HG03439 (cell line): ENCODE measurements around the gene MPRIP.

Experiments
- ATAC-seq: cut with Tn5 transposase; IDR thresholded peaks from one replicate; pipeline ENCODE4 v1.9.1; 2021; ENCODE audit warnings: mild to moderate bottlenecking, moderate library complexity; ENCODE audit not compliant: unreplicated experiment

MPRIP gene

GRCh38 chr17:17106756-17107155 lies 64.5 kb downstream of the MPRIP start:
- ATAC-seq: no peak

GRCh38 chr17:17107281-17107680 lies 65.0 kb downstream of the MPRIP start:
- ATAC-seq: no peak

DNA sequence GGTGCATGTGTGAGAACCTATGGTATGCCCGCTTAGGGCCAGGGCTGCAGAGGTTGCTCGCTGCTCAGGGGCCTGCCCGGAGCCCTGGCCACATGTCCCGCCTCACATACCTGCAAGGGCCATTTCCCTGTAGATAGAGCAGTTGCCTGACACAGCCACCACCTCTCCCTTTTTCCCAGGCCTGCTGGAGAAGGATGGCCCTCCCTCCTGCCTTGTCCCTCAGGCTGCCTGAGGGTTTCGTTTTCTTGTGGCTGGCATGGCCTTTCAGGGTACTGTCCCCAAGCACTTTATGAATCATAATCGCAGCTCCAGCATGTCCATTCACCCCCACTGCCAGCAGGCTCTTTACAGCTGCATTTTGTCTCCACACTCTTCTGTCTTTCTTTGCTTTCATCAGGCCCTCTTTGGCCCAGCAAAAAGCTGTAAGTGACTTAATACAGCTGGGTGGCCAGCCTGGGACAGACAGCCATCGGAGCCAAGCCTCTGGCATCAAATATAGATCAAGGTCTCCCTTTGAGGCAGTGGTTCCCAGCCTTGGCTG lies 65.7 kb downstream of the MPRIP start:
- no peak for ATAC-seq

DNA sequence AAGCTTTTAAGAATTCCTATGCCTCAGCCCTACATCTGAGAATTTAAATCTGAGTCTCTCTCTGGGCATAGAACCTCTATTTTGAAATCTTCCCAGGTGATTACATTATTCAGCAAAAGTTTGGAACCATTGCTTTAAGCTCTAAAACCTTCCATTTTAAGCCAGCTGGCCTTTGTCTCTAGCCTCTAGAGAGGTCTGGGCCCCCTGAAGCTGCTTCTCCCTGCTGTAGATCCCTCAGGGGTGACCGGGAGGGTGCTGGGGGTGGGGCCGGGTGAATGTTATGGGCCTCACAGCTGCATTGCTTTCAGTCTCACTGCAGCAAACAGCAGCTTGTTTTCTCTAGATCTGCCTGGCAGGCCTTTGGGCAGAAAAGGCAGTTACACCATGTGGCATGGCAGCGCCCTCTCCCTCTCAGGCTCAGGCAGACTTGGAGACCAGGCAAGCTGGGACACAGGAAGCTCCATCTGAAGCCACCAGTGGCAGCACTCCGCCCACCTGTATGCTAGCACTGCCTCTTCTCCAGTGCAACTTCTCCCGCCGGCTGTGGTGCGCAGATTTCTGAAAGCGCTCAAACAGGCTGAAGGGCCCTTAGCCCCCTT lies 66.3 kb downstream of the MPRIP start:
- no peak for ATAC-seq

- ATAC-seq: no peak
Observed at GRCh38 chr17:17109256-17109655, 67.0 kb downstream of the MPRIP start.

DNA sequence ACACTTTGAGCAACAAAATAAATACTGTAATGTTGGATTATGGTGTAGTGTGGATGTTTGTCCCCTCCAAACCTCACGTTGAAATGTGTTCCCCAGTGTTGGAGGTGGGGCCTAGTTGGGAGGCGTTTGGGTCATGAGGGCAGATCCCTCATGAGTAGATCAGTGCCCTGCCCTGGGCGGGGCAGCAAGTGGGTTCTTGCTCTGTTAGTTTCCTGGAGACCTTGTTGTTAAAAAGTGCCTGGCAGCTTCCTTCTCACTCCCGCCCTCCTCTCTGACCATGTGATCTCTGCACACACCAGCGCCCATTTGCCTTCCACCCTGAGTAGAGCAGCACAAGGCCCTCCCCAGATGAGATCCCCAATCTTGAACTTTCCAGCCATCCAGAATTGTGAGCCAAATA lies 67.7 kb downstream of the MPRIP start:
- ATAC-seq: no peak

DNA sequence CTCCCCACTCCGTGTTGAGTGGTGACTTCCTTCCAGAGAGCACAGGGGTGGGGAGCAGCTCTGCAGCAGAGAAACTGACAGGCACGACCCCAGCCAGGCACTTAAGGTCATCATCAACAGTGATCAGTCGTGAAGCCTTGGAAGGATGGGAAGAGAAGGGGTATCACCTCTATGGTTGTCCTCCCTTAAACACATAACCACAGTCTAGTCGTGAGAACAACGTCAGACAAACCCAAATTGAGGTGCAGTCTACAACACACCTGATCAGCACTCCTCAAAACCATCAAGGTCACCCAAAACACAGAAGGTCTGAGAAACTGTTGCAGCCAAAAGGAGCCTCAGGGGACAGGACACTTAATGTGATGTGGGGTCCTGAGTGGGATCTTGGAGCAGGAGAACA lies 68.3 kb downstream of the MPRIP start:
- ATAC-seq: no peak

GRCh38 chr17:17111401-17112393 lies 69.4 kb downstream of the MPRIP start:
- ATAC-seq: no peak

DNA sequence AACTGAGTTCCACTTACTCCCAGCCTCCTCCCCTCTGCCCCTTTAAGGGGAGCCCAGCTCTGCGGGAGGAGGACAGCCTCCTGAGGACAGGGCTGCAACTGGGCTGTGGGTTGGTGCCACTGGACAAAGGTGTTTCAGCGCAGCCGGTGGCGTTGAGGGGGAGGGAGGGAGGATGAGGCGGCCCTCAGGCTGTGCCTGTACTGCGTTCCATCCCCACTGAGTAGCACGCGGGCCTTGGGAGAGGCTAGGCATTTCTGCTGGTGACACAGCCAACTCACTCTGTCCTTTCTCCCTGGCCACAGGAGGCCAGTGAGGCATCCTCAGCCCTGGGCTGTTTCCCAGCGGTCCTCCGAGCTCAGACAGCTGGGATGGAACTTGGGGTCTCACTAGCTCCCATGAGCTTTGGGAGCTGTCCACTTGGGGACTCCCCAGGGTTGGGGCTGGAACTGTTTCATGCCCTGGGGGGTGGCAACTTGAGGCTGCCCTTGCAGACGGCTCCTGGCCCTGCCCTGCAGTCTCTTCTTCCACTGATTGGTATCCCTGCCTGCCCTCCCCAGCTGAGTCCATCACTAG lies 70.5 kb downstream of the MPRIP start:
- ATAC-seq: no peak

DNA sequence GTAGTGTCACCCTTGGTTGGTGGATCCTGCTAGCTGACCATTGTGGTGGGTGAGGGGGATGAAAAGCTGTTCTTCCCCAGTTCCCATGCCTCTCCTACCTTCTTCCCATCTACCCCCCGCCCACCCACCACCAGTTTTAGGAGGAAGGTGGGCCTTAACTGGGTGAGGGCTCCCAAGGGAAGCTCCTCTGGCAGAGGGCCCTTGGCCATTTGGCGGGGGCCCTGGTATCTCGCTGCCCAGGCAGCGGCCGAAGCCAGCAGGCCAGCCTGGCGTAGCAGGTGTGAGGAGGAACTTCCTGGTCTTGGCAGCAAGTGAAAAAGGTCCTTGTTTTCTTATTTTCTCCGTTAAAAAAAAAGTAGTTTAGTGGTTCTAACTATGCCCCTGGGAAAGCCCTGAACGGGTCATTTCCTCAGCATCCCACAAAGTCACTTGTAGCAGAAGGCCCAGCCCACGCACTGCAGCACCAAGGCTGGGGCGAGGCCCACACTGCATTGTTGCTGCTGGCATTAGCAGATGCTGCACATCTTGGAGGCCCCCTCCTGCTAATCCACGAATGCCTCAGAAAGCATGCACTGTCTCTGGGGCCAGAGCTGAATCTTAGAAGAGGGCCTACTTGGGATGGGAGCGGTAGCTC lies 72.5 kb downstream of the MPRIP start:
- no peak for ATAC-seq

GRCh38 chr17:17115620-17116019 lies 73.4 kb downstream of the MPRIP start:
- no peak for ATAC-seq

DNA sequence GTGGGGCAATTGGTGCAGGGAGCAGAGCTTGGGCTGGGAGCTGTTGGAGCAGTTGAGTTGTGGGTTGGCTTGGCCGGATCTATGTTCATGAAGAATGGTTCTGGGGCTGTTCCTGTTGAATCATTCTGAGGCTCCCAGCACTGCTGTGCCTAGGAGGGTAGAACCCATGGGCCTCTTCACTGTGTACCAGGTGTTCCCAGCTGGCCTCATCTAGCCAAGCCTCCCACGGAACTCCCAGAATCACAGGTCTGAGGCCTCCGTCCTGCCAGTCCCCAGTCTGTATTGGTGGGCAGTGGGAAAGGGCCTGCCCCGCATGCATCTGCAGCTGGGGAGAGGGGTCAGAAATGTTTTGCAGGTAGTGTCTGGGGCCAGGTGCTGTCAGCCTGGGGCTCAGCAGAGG lies 74.1 kb downstream of the MPRIP start:
- no peak for ATAC-seq

DNA sequence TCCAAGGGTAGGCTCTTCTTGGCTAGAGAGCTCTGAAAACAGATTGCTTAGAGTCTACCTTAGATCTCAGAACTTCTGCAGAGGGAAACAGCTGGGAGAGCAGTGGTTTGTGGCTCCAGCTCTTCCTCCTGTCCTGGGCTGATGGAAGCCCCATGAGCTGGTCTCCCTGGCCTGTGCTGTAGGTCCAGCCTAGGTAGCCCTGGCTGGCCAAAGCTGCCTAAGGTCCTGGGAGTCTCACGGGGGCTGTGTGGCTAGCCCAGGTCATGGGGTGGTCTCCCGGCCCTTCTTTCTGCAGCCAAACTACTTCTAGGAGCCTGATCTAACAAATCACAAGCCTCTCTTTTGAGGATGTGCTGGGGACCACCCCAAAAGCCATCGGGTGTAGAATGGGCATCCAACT lies 75.7 kb downstream of the MPRIP start:
- no peak for ATAC-seq

GRCh38 chr17:17118399-17118798 lies 76.1 kb downstream of the MPRIP start:
- no peak for ATAC-seq

GRCh38 chr17:17119106-17119505 lies 76.8 kb downstream of the MPRIP start:
- ATAC-seq: no peak

DNA sequence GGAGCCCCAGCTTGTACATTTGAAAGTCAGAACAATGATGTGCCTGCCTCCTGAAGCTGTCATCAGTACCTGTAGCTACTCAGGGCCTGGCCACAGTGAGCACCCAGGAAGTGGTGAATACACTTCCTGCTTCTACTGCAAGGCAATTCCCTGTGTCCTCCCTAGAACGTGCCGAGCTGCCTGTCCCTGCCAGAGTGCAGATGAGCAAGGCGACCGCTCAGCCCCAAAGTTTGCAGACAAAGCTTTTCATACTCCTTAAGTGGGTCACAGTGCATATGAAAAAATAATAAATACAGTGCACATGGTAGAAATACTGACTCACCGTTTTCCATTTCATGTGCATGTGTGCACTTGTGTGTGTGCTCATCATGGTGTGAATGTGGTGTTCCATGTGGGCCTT lies 77.3 kb downstream of the MPRIP start:
- ATAC-seq: no peak

- no peak for ATAC-seq
Observed at GRCh38 chr17:17120294-17120693, 78.0 kb downstream of the MPRIP start.

GRCh38 chr17:17120701-17121100 lies 78.4 kb downstream of the MPRIP start:
- ATAC-seq: no peak

GRCh38 chr17:17121162-17121561 lies 78.9 kb downstream of the MPRIP start:
- no peak for ATAC-seq

GRCh38 chr17:17122781-17123483 lies 80.7 kb downstream of the MPRIP start:
- ATAC-seq: no peak

DNA sequence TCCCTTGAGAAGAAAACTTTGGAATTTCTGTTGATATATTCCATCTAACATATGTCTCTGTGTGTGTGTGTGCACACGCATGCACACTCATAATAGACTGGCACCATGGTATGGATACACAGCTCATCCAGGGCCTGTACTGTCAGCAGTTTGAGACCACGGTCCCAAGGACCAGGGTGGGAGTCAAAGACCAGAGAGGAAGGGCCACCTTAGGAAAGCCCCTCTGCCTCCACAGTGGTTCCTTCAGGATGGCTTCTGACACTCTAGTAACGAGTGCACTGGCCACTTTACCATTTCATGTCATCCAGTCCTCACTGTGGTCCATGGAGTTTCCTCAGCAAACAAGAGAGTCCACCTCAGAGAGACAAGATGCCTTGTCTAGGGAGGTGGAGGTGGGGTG lies 82.1 kb downstream of the MPRIP start:
- ATAC-seq: no peak
